Ovary (tissue), 9 donors: ENCODE measurements around the gene ENPP7. TPM values are rescaled to one million over a fixed set of nuclear protein-coding genes. Genes with fewer than 3 reads are reported as not detected.

Experiments
- DNase-seq, 5 donors: peaks; one replicate each; pipeline ENCODE4 v3.0.0-alpha.2; 2019 to 2020
- H3K27ac ChIP-seq, 2 donors: fragments of 200-600 bp; one replicate each; pipeline versions ENCODE4 v1.5.1 to v1.8.0; 2019 to 2022
- H3K27me3 ChIP-seq: fragments of 200-600 bp; one replicate; pipeline ENCODE4 v1.8.0; 2022
- H3K36me3 ChIP-seq: fragments of 200-600 bp; sonication (generic); one replicate; pipeline ENCODE4 v1.5.1; 2019
- H3K4me1 ChIP-seq: one replicate; pipeline ENCODE4 v1.8.1; 2013; ENCODE audit warnings: mild to moderate bottlenecking, moderate library complexity; ENCODE audit not compliant: insufficient read depth
- H3K4me3 ChIP-seq: fragments of 200-600 bp; sonication (generic); one replicate; pipeline ENCODE4 v1.5.1; 2017
- H3K9me3 ChIP-seq, 2 donors: fragments of 200-600 bp in 1 of 2; sonication (generic) in 1 of 2; one replicate each; pipeline versions ENCODE4 v1.5.1 to v1.8.1; 2013 to 2019; ENCODE audit warnings: mild to moderate bottlenecking in 1 of 2, moderate library complexity in 1 of 2
- EP300 ChIP-seq: sonication (generic); formaldehyde crosslinking; IDR thresholded peaks from one replicate; pipeline ENCODE4 v1.6.1; 2017; ENCODE audit warnings: antibody characterized with exemption
- POLR2A ChIP-seq: fragments of 450-650 bp; IDR thresholded peaks from one replicate; pipeline ENCODE4 v1.6.1; 2017; ENCODE audit warnings: antibody characterized with exemption, mild to moderate bottlenecking, moderate library complexity
- WGBS, 3 donors: extraction: QIAGEN DNeasy Blood & Tissue Kit in 1 of 3; methylation state at CpG; one replicate each; pipeline versions ENCODE4 v1.1.5 to v1.1.7; 2013 to 2017; 5-methylcytosine and 5-hydroxymethylcytosine counted together
- intact Hi-C, 4 donors: fragments of 100-400 bp; cut with DNase I; formaldehyde crosslinking; loops; one replicate each; pipeline versions ENCODE4 v1.11.0 to v1.15.1; 2022 to 2023
- polyA plus RNA-seq, 2 donors: library from polyadenylated mRNA; stranded (reverse); fragments of 200-250 nt in 1 of 2; fragments of 350-450 nt in 1 of 2; fragmentation: Illumina TruSeq in 1 of 2; extraction: RNeasy Lipid Tissue Mini Kit (QIAGEN cat#74804) in 1 of 2; gene quantifications; one replicate each; pipeline ENCODE4 v1.2.3, GENCODE V29; 2013 to 2014
- total RNA-seq, 7 donors: library from RNA; depleted of rRNA in 2 of 7; stranded (reverse); fragments of >200 nt in 2 of 7; fragmentation: NEBNext Ultra II Directional in 3 of 7; extraction: Animal tissue kit (Norgen Biotek cat#: 25700) in 3 of 7; gene quantifications; one replicate each; pipeline versions ENCODE4 v1.1.0 to v1.2.4, GENCODE V29; 2016 to 2023
- TF ChIP-seq, protein P1 (sequence below), 3 donors: fragments of 450-650 bp in 2 of 3; fragments of 200-600 bp in 1 of 3; IDR thresholded peaks; one replicate each; pipeline versions ENCODE4 v1.5.1 to v1.8.0; 2016 to 2022; ENCODE audit warnings: antibody characterized with exemption in 3 of 3, mild to moderate bottlenecking in 1 of 3
- donor health status: DM: no; HTN: no; CAD: no; lungs with moderate emphysema.
- donor health status: DM: no; HTN: no; CAD: no.
- donor health status: Bipolar disorder and iron deficiency.
- donor health status: DM: yes; HTN: yes; CAD: no.
- donor health status: DM: no; HTN: no; CAD: no.
- donor health status: DM: yes; HTN: yes; CAD: no.

The ENPP7 gene
- total and polyA plus RNA-seq, 9 donors = not detected

DNA sequence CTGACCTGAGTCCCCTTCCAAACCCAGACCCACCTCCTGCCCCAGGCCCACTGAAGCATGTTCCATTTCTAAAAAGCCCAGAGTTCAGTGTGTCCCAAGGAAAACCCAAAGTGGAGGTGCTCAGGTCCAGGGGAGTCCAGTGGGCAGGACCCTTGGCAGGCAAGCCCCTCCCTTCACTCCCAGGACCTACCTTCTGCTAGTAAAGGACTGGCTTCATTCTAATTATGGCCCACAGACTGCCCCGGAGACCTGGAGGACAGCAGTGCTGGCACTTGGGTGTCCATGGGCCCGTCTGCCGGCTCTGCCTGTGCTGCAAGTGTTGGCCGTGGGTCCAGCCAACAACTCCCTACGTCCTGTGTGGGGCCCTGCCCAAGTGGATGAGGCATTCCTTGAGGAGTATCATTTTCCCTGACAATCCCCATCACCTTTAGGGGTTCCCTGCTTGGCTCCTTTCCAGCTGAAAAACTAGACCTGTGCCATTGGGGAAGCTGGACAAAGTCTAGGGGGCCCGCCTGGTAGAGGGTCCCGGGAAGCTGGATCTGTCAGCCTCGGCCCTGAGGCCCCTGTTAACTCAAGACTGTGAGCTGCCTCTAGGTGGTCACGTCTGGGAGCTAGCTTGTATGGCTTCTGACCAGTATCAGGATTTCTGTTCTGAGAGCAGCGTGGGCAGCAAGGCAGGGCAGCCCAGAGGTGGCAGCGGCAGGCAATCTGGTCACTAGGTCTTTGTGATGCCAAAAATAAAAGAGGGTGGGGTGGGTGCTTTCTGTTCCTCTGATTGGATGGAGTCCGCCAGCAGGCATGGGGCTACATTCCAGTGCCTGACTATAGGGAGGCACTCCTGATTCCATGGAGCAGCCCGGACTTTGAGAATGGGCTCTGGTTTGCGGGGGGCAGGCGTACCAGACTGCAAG is 55.4 kb downstream of the ENPP7 start:
- H3K4me3 ChIP-seq = no peak overlapping the region
- intact Hi-C loops = loop anchor here in 1 of 4 donors (10.0 kb wide), 1 partner anchor 129 kb away; no protein-coding TSS in a partner anchor
- peaks cover 8% of the 10 kb centered on the region for H3K27me3 ChIP-seq
- DNase-seq = peak in 1 of 5 donors; percentile 26
- 84 to 91% (median 88%) methylated on average over 13 to 15 of the region's 15 CpGs for WGBS, 3 donors
- no peak for TF ChIP-seq EP300
- TF ChIP-seq, protein P1, sequence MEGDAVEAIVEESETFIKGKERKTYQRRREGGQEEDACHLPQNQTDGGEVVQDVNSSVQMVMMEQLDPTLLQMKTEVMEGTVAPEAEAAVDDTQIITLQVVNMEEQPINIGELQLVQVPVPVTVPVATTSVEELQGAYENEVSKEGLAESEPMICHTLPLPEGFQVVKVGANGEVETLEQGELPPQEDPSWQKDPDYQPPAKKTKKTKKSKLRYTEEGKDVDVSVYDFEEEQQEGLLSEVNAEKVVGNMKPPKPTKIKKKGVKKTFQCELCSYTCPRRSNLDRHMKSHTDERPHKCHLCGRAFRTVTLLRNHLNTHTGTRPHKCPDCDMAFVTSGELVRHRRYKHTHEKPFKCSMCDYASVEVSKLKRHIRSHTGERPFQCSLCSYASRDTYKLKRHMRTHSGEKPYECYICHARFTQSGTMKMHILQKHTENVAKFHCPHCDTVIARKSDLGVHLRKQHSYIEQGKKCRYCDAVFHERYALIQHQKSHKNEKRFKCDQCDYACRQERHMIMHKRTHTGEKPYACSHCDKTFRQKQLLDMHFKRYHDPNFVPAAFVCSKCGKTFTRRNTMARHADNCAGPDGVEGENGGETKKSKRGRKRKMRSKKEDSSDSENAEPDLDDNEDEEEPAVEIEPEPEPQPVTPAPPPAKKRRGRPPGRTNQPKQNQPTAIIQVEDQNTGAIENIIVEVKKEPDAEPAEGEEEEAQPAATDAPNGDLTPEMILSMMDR (IDR thresholded peaks at IDR 0.05) = no peak
- TF ChIP-seq POLR2A = no peak
- no peaks in the 10 kb centered on the region for H3K9me3 ChIP-seq
- peaks cover 5% of the 10 kb centered on the region for H3K4me1 ChIP-seq
- no peaks in the 10 kb centered on the region for H3K36me3 ChIP-seq
- H3K27ac ChIP-seq = no peak overlapping the region

DNA sequence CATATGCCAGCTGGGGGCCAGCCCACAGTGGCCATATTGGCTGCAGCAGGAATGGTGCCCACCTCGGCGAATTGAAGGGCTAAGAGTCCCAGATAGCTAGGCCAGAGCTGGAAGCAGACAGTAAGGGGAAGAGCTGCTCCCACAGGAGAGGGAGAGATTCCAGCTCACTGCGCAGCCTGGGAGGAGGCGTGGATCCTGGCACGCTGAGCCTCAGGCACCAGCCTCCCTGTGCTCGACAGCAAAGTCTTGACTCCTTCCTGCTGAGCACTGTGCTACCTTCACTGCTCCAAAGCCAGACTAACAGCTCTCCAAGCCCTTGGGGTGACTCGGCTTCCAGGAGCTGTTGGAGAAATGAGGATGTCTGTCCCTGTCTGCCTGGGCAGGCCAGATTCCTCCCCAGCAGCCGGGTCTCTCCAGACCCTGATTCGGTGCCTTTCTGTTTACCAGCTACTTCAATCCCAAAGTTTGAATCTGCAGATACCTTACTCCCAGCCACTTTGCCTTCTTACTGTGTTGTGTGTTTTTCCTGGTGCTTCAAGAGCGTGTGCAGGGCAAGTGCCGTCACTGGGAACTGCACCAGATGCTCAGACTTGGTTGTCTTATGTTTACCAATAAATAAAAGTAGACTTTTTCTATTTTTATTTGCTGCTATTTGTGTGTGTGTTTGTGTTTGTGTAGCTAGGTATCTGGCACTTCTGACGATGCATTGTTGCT is 56.3 kb downstream of the ENPP7 start:
- no peak overlapping the region for H3K27ac ChIP-seq
- TF ChIP-seq, protein P1 (IDR thresholded peaks at IDR 0.05) = no peak
- peaks cover 5% of the 10 kb centered on the region for H3K4me1 ChIP-seq
- intact Hi-C loops = loop anchor here in 1 of 4 donors (10.0 kb wide), 1 partner anchor 128 kb away; no protein-coding TSS in a partner anchor
- H3K27me3 ChIP-seq = peaks cover 15% of the 10 kb centered on the region
- no peak overlapping the region for H3K4me3 ChIP-seq
- H3K36me3 ChIP-seq = no peaks in the 10 kb centered on the region
- H3K9me3 ChIP-seq = no peaks in the 10 kb centered on the region
- DNase-seq = peak in 1 of 5 donors; percentile 26
- whole genome bisulfite sequencing, 3 donors = 88 to 93% (median 88%) methylated on average over 12 of the region's 12 CpGs

DNA sequence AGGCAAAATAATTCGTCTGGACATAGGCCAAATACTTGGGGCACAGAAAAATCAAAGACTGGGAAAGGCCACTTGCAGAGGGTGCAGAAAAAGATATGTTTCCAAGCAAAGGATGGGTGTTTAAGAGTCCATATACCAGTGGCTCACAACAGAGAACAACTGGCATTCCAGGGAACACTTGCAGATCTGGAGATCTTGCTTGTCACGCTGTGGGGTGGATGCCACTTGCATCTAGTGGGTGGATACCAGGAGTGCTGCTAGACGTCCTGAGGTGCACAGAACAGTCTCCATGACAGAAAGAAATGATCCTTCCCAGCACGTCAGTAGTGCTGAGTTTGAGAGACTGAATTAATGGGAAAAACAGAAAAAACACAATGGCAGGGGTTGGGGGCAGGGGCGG is 57.7 kb downstream of the ENPP7 start:
- Histone ChIP-seq H3K4me3 (no peak overlapping the region), H3K27me3 (peaks cover 15% of the 10 kb centered on the region), H3K4me1 (peaks cover 5% of the 10 kb centered on the region), H3K36me3 (no peaks in the 10 kb centered on the region), H3K27ac (no peak overlapping the region), H3K9me3 (no peaks in the 10 kb centered on the region)
- peak in 1 of 5 donors; percentile 7 for DNase-seq
- TF ChIP-seq, protein P1 (IDR thresholded peaks at IDR 0.05) = no peak
- TF ChIP-seq POLR2A (no peak), EP300 (no peak)
- intact Hi-C loops = loop anchor here in 1 of 4 donors (2.0 to 10.0 kb wide), 2 partner anchors 126 to 204 kb away; no protein-coding TSS in a partner anchor
- 71 to 74% (median 72%) methylated on average over 5 of the region's 5 CpGs for WGBS, 3 donors
